NCI-H146 (cell line): ENCODE data around the gene BRSK2.
"Not testable (repeated sequence)": the region's sequence is repeated elsewhere in the genome, so short reads cannot be mapped to it uniquely, and the experiment has no call there.

Experiments
- DNase-seq: peaks from one replicate; lab custom pipeline; 2025; lab: John Stamatoyannopoulos, UW

The BRSK2 gene

DNA sequence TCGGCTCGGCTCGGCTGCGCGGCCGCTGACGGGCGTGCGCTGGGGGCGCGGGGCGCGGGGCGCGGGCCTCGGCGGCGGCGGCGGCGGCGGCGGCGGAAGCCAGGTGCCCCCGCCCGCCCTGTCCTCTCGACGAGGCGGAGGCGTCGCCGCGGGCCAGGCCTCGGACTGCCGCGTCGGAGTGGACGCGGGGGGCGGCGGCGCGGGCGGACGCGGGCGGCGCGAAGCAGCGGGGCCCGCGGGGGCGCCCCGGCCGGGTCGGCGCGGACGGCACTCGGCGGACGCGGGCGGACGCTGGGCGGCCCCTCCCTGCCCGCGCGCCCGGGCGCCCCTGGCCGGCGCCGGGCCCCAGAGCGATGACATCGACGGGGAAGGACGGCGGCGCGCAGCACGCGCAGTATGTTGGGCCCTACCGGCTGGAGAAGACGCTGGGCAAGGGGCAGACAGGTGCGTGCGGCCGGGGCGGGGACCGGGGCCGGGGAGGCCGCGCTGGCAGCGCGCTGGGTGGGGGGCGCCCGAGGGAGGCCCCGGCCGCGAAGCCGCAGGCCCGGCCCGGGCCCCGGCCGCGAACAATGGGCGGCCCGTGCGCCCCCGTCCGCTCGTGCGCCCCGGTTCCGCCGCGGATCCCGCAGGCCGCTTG, at the start of gene BRSK2:
Gene BRSK2, plus strand, starts transcription at position 3 of the 637 bp plus-strand sequence. Its CDS starts 351 bp downstream, at position 354.
- DNase-seq = peak; percentile 53

- no peak for DNase-seq
Observed at GRCh38 chr11:1340111-1340510, 49.6 kb upstream of the BRSK2 start.

DNA sequence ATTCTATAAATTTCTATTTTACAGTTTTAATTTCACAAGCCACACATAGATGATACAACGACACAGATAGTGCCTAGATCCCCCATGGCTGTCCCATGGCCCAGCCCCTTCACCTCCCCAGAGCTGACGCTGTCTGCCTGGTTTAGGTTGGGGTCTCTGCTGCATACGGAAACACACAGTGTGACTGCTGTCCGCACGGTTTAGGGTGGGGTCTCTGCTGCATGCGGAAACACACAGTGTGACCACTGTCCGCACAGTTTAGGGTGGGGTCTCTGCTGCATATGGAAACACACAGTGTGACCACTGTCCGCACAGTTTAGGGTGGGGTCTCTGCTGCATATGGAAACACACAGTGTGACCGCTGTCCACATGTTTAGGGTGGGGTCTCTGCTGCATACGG, 48.5 kb upstream of the BRSK2 start:
- DNase-seq = not testable (repeated sequence)

- peak; percentile 18 for DNase-seq
Observed at GRCh38 chr11:1341928-1342524, 47.7 kb upstream of the BRSK2 start.

GRCh38 chr11:1342946-1343345, 46.8 kb upstream of the BRSK2 start:
- DNase-seq = no peak

GRCh38 chr11:1343391-1344055, 46.2 kb upstream of the BRSK2 start:
- DNase-seq = no peak

- DNase-seq = no peak
Observed at GRCh38 chr11:1344056-1344635, 45.6 kb upstream of the BRSK2 start.

DNA sequence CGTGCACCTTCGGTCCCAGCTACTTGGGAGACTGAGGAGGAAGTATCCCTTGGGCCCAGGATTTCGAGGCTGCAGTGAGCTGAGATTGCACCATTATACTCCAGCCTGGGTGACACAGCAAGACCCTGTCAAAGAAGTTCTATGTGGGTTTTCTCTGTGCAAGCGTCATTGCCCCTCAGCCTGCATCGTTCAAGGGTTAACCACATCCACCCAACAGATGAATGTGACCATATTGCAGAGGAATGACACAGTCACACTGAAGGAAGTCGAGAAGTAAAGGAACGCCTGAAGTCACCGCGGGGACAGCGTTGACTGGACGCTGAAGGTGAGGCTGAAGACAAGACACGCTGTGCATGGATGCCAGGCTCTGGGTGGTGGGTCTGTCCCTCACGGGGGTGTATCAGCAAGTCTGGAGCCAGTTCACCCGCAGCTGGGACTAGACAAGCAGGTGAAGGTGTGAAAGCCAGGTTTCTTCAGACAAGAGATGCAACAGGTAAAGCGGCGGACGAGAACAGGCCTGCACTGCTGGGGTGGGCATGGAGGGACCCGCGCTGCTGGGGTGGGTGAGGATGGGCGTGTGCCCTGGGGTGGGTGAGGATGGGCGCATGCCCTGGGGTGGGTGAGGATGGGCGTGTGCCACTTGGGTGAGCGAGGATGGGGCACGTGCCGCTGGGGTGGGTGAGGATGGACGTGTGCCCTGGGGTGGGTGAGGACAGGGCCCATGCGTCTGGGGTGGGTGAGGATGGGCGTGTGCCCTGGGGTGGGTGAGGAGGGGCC, 43.8 kb upstream of the BRSK2 start:
- DNase-seq = no peak

- DNase-seq = no peak
Observed at GRCh38 chr11:1346669-1347390, 42.9 kb upstream of the BRSK2 start.

GRCh38 chr11:1347411-1347999, 42.2 kb upstream of the BRSK2 start:
- not testable (repeated sequence) for DNase-seq

DNA sequence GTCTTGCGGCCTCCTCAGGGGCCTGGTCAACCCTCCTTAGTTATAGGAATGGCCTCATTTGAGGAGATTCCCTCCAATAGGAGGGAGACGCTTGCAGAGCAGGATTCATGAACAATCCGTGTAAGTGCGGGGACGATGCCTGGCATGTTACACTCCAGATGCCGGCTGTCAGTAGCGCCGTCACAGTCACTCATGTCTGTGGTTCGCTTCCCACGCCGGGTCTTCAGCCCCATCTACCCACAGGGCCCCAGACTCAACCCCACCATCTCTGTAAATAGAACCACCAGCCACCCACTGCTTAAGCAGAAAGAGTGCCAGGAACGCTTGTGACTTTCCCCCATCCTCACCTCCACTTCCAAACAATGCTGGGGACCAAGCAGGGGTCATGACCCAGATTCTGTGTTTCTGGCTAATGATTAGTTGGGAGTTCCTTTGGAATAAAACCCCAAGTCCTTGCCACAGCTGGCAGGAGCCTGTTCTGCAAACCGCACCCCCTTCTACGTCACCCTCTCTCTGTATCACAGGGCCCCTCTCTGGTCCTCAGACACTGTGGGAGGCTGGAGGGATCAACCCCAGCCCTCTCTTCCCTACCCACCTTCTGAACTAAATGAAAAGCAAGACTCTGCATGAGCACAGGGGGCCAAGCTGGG, 41.5 kb upstream of the BRSK2 start:
- no peak for DNase-seq

- no peak for DNase-seq
Observed at GRCh38 chr11:1348796-1349326, 40.9 kb upstream of the BRSK2 start.

GRCh38 chr11:1349327-1350041, 40.2 kb upstream of the BRSK2 start:
- DNase-seq = no peak

DNA sequence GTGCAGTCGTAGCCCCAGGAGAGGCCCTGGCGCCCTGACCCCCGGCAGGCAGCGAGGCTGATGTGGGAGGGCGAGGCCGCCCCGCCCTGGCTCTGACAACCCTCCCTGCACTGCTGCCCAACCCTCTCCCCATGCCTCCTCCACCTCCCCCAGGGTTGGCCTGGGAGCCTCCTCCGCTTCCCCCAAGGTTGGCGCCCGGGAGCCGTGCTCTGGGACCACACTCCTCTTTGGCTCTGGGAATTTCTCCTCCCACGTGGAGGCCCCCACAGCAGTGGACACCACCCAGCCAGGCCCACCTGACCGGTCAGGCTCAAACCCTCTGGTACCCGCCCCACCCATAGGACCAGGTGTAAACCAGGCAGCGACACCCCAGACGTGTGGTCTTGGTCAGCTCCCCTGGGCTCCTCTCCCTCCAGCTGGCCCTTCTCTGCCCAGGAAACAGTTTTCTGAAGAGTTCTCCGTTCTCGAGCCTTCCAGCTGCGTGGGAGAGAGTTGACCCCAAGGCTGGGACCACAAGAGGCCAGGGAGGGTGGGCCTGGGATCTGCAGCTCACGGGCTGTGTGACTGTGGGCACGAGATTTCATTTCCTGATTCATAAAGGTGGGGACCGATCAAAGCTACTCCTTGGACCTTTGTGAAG, 39.5 kb upstream of the BRSK2 start:
- no peak for DNase-seq

- DNase-seq = peak; percentile 41
Observed at GRCh38 chr11:1351278-1351937, 38.3 kb upstream of the BRSK2 start.

GRCh38 chr11:1352696-1353382, 36.9 kb upstream of the BRSK2 start:
- DNase-seq = no peak

DNA sequence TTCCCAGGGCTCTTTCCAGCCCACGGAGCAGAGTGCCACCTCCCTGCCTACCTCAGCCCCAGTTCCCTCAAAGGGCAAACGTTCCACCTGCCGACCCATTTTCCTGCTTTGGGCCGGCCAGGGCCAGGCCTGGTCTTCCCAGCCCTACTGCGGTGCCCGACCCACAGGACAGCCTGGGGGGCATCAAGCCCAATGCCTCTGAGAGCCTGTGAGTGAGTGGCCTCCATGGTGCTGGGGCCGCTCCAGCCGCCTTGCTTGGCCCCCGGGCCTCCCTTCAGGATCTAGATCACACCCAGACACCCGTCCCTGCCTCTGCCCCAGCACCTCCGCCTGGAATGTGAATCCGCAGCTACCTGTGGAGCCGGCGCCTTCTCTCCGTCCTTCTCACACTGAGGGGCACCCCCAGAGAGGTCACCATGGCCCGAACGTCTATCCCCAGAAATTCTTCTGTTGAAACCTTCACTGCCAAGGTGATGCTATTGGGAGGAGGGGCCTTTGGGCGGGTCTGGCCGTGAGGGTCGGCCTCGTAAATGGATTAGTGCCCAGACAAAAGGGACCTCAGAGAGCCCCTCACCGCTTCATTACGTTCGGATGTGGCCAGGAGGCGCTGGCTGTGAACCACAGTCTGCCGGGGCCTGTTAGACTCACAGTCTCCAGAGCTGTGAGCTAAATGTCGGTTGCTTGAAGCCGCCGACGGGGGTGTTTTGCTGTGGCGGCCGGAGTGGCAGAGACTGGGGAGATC, 36.2 kb upstream of the BRSK2 start:
- no peak for DNase-seq
